ENCODE data around the gene DACH1. TPM values are rescaled to one million over a fixed set of nuclear protein-coding genes. Genes with fewer than 3 reads are reported as not detected.
A peak's percentile ranks its signal among the peaks of the same experiment; 100 is the strongest.

The DACH1 gene
- total RNA-seq, 8 experiments from 2014 or later: 0.20 to 74.1 (median 38.8) TPM

- Histone ChIP-seq H3K27ac (no peak overlapping the region), H3K4me1 (replicated peaks in 1 of 2) (peaks cover 10 to 13% of the 10 kb centered on the region in 2 donors), H3K4me3 (no peak overlapping the region)
- no peak for ATAC-seq (replicated peaks in 6 of 8)
- in situ Hi-C loops (cut with MboI; ENCODE audit: low pct_unique_long_range_greater_than_20kb in 2 of 9, low sequenced_read_pairs in 9 of 9, unreplicated experiment in 9 of 9): no loop called here
- 0 to 66% (median 18%) methylated on average over 1 to 2 of the region's 2 CpGs; no CpG with 5 or more reads in 2 of the 10 experiments for WGBS, 10 experiments
Measured at GRCh38 chr13:71714802-71715375, 152.1 kb downstream of the DACH1 start.

GRCh38 chr13:71712988-71713653, 153.9 kb downstream of the DACH1 start:
- ATAC-seq (replicated peaks in 6 of 8): peak in 6 of 8 experiments; percentile 34 to 90 (median 86)
- Histone ChIP-seq H3K4me3 (no peak overlapping the region), H3K4me1 (replicated peaks in 1 of 2) (peaks cover 8 to 13% of the 10 kb centered on the region in 2 donors), H3K27ac (peak overlapping the region in 1 of 2 donors; percentile 15)
- in situ Hi-C loops (cut with MboI; ENCODE audit: low pct_unique_long_range_greater_than_20kb in 2 of 9, low sequenced_read_pairs in 9 of 9, unreplicated experiment in 9 of 9): no loop called here
- 0 to 43% (median 7%) methylated on average over 2 to 3 of the region's 3 CpGs; no CpG with 5 or more reads in 1 of the 10 experiments for WGBS, 10 experiments

GRCh38 chr13:71704656-71705055, 162.3 kb downstream of the DACH1 start:
- ATAC-seq (replicated peaks in 6 of 8): no peak
- H3K4me1 ChIP-seq (replicated peaks in 1 of 2): peaks cover 0 to 4% of the 10 kb centered on the region in 2 donors
- no peak overlapping the region for H3K27ac ChIP-seq
- in situ Hi-C loops (cut with MboI; ENCODE audit: low pct_unique_long_range_greater_than_20kb in 2 of 9, low sequenced_read_pairs in 9 of 9, unreplicated experiment in 9 of 9): no loop called here
- 0 to 100% (median 92%) methylated on average over 2 to 4 of the region's 4 CpGs for WGBS, 10 experiments
- no peak overlapping the region for H3K4me3 ChIP-seq

- Histone ChIP-seq H3K4me3 (no peak overlapping the region), H3K4me1 (replicated peaks in 1 of 2) (peaks cover 0 to 4% of the 10 kb centered on the region in 2 donors), H3K27ac (no peak overlapping the region)
- peak in 3 of 8 experiments; percentile 21 to 36 (median 28) for ATAC-seq (replicated peaks in 6 of 8)
- 0 to 100% (median 83%) methylated on average over 1 to 2 of the region's 2 CpGs; no CpG with 5 or more reads in 3 of the 10 experiments for WGBS, 10 experiments
- in situ Hi-C loops (cut with MboI; ENCODE audit: low pct_unique_long_range_greater_than_20kb in 2 of 9, low sequenced_read_pairs in 9 of 9, unreplicated experiment in 9 of 9): no loop called here
Measured at GRCh38 chr13:71703138-71703537, 163.9 kb downstream of the DACH1 start.

- H3K27ac ChIP-seq: no peak overlapping the region
- in situ Hi-C loops (cut with MboI; ENCODE audit: low pct_unique_long_range_greater_than_20kb in 2 of 9, low sequenced_read_pairs in 9 of 9, unreplicated experiment in 9 of 9): no loop called here
- peaks cover 0 to 4% of the 10 kb centered on the region in 2 donors for H3K4me1 ChIP-seq (replicated peaks in 1 of 2)
- 22 to 100% (median 80%) methylated on average over 1 of the region's 1 CpG for WGBS, 10 experiments
- no peak for ATAC-seq (replicated peaks in 6 of 8)
- no peak overlapping the region for H3K4me3 ChIP-seq
Measured at GRCh38 chr13:71702253-71702652, 164.8 kb downstream of the DACH1 start.

GRCh38 chr13:71701741-71702140, 165.3 kb downstream of the DACH1 start:
- Histone ChIP-seq H3K4me1 (replicated peaks in 1 of 2) (no peaks in the 10 kb centered on the region), H3K27ac (no peak overlapping the region), H3K4me3 (no peak overlapping the region)
- WGBS, 10 experiments: 13 to 100% (median 95%) methylated on average over 1 to 4 of the region's 4 CpGs
- no peak for ATAC-seq (replicated peaks in 6 of 8)
- in situ Hi-C loops (cut with MboI; ENCODE audit: low pct_unique_long_range_greater_than_20kb in 2 of 9, low sequenced_read_pairs in 9 of 9, unreplicated experiment in 9 of 9): no loop called here

GRCh38 chr13:71699342-71699741, 167.7 kb downstream of the DACH1 start:
- H3K4me1 ChIP-seq (replicated peaks in 1 of 2): no peaks in the 10 kb centered on the region
- in situ Hi-C loops (cut with MboI; ENCODE audit: low pct_unique_long_range_greater_than_20kb in 2 of 9, low sequenced_read_pairs in 9 of 9, unreplicated experiment in 9 of 9): no loop called here
- 5 to 83% (median 59%) methylated on average over 1 to 2 of the region's 2 CpGs for WGBS, 10 experiments
- no peak overlapping the region for H3K27ac ChIP-seq
- no peak for ATAC-seq (replicated peaks in 6 of 8)
- no peak overlapping the region for H3K4me3 ChIP-seq

GRCh38 chr13:71695662-71696061, 171.3 kb downstream of the DACH1 start:
- H3K4me1 ChIP-seq (replicated peaks in 1 of 2): no peaks in the 10 kb centered on the region
- H3K27ac ChIP-seq: no peak overlapping the region
- in situ Hi-C loops (cut with MboI; ENCODE audit: low pct_unique_long_range_greater_than_20kb in 2 of 9, low sequenced_read_pairs in 9 of 9, unreplicated experiment in 9 of 9): no loop called here
- WGBS, 10 experiments: 0 to 100% (median 86%) methylated on average over 1 of the region's 1 CpG; no CpG with 5 or more reads in 3 of the 10 experiments
- ATAC-seq (replicated peaks in 6 of 8): no peak
- no peak overlapping the region for H3K4me3 ChIP-seq

GRCh38 chr13:71685072-71685471, 181.9 kb downstream of the DACH1 start:
- WGBS, 10 experiments: 0 to 43% (median 22%) methylated on average over 2 to 3 of the region's 3 CpGs; no CpG with 5 or more reads in 2 of the 10 experiments
- H3K27ac ChIP-seq: no peak overlapping the region
- no peak for ATAC-seq (replicated peaks in 6 of 8)
- in situ Hi-C loops (cut with MboI; ENCODE audit: low pct_unique_long_range_greater_than_20kb in 2 of 9, low sequenced_read_pairs in 9 of 9, unreplicated experiment in 9 of 9): no loop called here
- no peak overlapping the region for H3K4me3 ChIP-seq
- peaks cover 0 to 23% of the 10 kb centered on the region in 2 donors for H3K4me1 ChIP-seq (replicated peaks in 1 of 2)

- in situ Hi-C loops (cut with MboI; ENCODE audit: low pct_unique_long_range_greater_than_20kb in 2 of 9, low sequenced_read_pairs in 9 of 9, unreplicated experiment in 9 of 9): no loop called here
- H3K4me3 ChIP-seq: no peak overlapping the region
- peak in 4 of 8 experiments; percentile 22 to 67 (median 39) for ATAC-seq (replicated peaks in 6 of 8)
- H3K27ac ChIP-seq: no peak overlapping the region
- WGBS, 10 experiments: 11 to 93% (median 73%) methylated on average over 3 to 6 of the region's 6 CpGs
- H3K4me1 ChIP-seq (replicated peaks in 1 of 2): peaks cover 0 to 23% of the 10 kb centered on the region in 2 donors
Measured at GRCh38 chr13:71681901-71682613, 184.9 kb downstream of the DACH1 start.

GRCh38 chr13:71677124-71677523, 189.9 kb downstream of the DACH1 start:
- no peak for ATAC-seq (replicated peaks in 6 of 8)
- 0 to 67% (median 30%) methylated on average over 1 to 2 of the region's 2 CpGs for WGBS, 10 experiments
- no peak overlapping the region for H3K27ac ChIP-seq
- in situ Hi-C loops (cut with MboI; ENCODE audit: low pct_unique_long_range_greater_than_20kb in 2 of 9, low sequenced_read_pairs in 9 of 9, unreplicated experiment in 9 of 9): no loop called here
- peaks cover 0 to 9% of the 10 kb centered on the region in 2 donors for H3K4me1 ChIP-seq (replicated peaks in 1 of 2)
- H3K4me3 ChIP-seq: no peak overlapping the region

- WGBS, 10 experiments: 18 to 90% (median 72%) methylated on average over 2 to 4 of the region's 4 CpGs
- no peak for ATAC-seq (replicated peaks in 6 of 8)
- Histone ChIP-seq H3K27ac (no peak overlapping the region), H3K4me1 (replicated peaks in 1 of 2) (no peaks in the 10 kb centered on the region), H3K4me3 (no peak overlapping the region)
- in situ Hi-C loops (cut with MboI; ENCODE audit: low pct_unique_long_range_greater_than_20kb in 2 of 9, low sequenced_read_pairs in 9 of 9, unreplicated experiment in 9 of 9): no loop called here
Measured at GRCh38 chr13:71672512-71672911, 194.5 kb downstream of the DACH1 start.

- no peak overlapping the region for H3K27ac ChIP-seq
- in situ Hi-C loops (cut with MboI; ENCODE audit: low pct_unique_long_range_greater_than_20kb in 2 of 9, low sequenced_read_pairs in 9 of 9, unreplicated experiment in 9 of 9): no loop called here
- H3K4me3 ChIP-seq: no peak overlapping the region
- no peak for ATAC-seq (replicated peaks in 6 of 8)
- peaks cover 5 to 12% of the 10 kb centered on the region in 2 donors for H3K4me1 ChIP-seq (replicated peaks in 1 of 2)
- WGBS, 10 experiments: 0 to 92% (median 71%) methylated on average over 1 to 2 of the region's 2 CpGs
Measured at GRCh38 chr13:71663431-71663830, 203.6 kb downstream of the DACH1 start.
